Mucosa of stomach (tissue), 1 donor: Measurements from ENCODE around the gene CHMP6.
A peak's percentile ranks its signal among the peaks of the same experiment; 100 is the strongest.

Experiments
- H3K27me3 ChIP-seq: one replicate; pipeline ENCODE4 v1.7.0; 2013; ENCODE audit warnings: mild to moderate bottlenecking, low read length; ENCODE audit not compliant: control insufficient read depth, insufficient read depth
- H3K36me3 ChIP-seq: one replicate; pipeline ENCODE4 v1.7.0; 2013; ENCODE audit warnings: low read length; ENCODE audit not compliant: control insufficient read depth, insufficient read depth
- H3K4me1 ChIP-seq: one replicate; pipeline ENCODE4 v1.7.0; 2013; ENCODE audit warnings: mild to moderate bottlenecking, low read length; ENCODE audit not compliant: control insufficient read depth, insufficient read depth
- H3K4me3 ChIP-seq: one replicate; pipeline ENCODE4 v1.7.0; 2013; ENCODE audit warnings: low read length
- H3K9ac ChIP-seq: one replicate; pipeline ENCODE4 v1.7.0; 2013; ENCODE audit warnings: mild to moderate bottlenecking, low read length, moderate library complexity
- H3K9me3 ChIP-seq: one replicate; pipeline ENCODE4 v1.7.0; 2013; ENCODE audit warnings: mild to moderate bottlenecking, low read length, moderate library complexity; ENCODE audit not compliant: control insufficient read depth
- donor health status: Pancreatic carcinoma.

CHMP6 gene

GRCh38 chr17:80991645-80992076 lies at the start of gene CHMP6:
TSS of gene CHMP6 (plus strand) at chr17:80991841. CDS start at chr17:80991919, 78 bp downstream.
- peaks cover 31% of the 10 kb centered on the region for H3K4me1 ChIP-seq
- no peaks in the 10 kb centered on the region for H3K36me3 ChIP-seq
- H3K9ac ChIP-seq = peak within 1 kb of the TSS; percentile 77
- no peaks in the 10 kb centered on the region for H3K9me3 ChIP-seq
- H3K4me3 ChIP-seq = peak within 1 kb of the TSS; percentile 50
- H3K27me3 ChIP-seq = peaks cover 6% of the 10 kb centered on the region

- Histone ChIP-seq H3K4me3 (no peak overlapping the region), H3K27me3 (no peaks in the 10 kb centered on the region), H3K9me3 (no peaks in the 10 kb centered on the region), H3K4me1 (peaks cover 5% of the 10 kb centered on the region), H3K36me3 (no peaks in the 10 kb centered on the region), H3K9ac (no peak overlapping the region)
Observed at GRCh38 chr17:80942423-80943345, 49.0 kb upstream of the CHMP6 start.

DNA sequence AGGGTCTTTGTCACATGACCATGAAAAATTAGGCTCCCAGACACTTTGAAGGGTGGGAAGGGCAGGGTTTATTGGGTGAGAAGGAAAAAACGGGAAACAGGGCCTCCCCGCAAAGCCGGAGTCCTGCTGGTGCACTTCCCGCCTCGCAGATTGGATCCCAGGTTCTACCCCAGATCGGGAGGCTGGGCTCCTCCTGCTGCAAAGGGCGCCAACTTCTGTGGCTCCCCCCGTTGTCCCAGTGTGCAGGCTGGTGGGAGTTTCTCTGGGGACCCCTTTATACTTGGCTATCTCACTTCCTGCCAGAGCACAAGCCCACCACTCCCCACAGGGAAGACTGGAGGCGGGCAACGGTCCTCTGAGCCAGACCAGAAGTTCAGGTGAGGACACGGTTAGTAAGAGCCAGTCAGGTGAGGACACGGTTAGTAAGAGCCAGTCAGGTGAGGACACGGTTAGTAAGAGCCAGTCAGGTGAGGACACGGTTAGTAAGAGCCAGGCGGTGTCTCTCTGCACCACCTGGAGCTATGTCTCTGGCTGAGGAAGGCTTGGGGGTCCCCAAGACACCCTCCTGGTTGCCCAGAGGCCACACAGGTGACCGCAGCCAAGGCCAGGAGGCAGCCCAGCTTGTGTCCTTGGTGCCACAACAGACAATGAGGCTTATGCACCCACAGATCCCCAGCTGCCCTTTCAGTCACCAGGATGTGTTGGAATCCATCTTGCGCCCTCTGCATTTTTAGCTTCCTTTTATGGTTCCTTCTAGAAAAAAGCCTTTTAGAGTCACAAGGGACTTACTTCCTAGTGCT lies 48.1 kb upstream of the CHMP6 start:
- H3K9me3 ChIP-seq = no peaks in the 10 kb centered on the region
- H3K4me1 ChIP-seq = peaks cover 5% of the 10 kb centered on the region
- H3K27me3 ChIP-seq = no peaks in the 10 kb centered on the region
- H3K4me3 ChIP-seq = no peak overlapping the region
- no peak overlapping the region for H3K9ac ChIP-seq
- H3K36me3 ChIP-seq = no peaks in the 10 kb centered on the region

DNA sequence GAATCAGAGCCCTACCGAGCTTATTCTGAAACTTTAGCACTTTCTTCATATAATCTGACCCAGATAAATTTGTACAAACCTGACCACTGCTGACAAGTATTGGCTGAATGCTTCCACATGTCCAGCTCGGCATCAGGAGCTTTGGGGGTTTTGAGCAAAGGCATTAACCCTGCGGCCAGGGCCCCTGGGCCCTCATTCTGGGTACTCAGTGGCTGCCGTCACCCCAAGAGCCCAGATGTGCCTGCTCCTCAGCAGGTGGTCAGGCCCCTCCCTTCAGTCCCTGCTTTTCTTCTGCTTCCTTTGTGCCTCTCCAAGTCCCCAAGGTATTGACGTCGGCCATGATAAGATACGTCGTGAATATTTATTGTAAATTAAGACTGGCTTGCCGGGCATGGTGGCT lies 47.3 kb upstream of the CHMP6 start:
- no peaks in the 10 kb centered on the region for H3K9me3 ChIP-seq
- no peak overlapping the region for H3K9ac ChIP-seq
- no peaks in the 10 kb centered on the region for H3K36me3 ChIP-seq
- H3K4me1 ChIP-seq = peaks cover 5% of the 10 kb centered on the region
- H3K27me3 ChIP-seq = no peaks in the 10 kb centered on the region
- H3K4me3 ChIP-seq = no peak overlapping the region

GRCh38 chr17:80945736-80946135 lies 45.9 kb upstream of the CHMP6 start:
- H3K9me3 ChIP-seq = no peaks in the 10 kb centered on the region
- H3K4me1 ChIP-seq = peaks cover 5% of the 10 kb centered on the region
- no peak overlapping the region for H3K9ac ChIP-seq
- no peak overlapping the region for H3K4me3 ChIP-seq
- no peaks in the 10 kb centered on the region for H3K27me3 ChIP-seq
- H3K36me3 ChIP-seq = no peaks in the 10 kb centered on the region

GRCh38 chr17:80946449-80946848 lies 45.2 kb upstream of the CHMP6 start:
- Histone ChIP-seq H3K9ac (no peak overlapping the region), H3K36me3 (no peaks in the 10 kb centered on the region), H3K9me3 (no peaks in the 10 kb centered on the region), H3K27me3 (no peaks in the 10 kb centered on the region), H3K4me1 (peaks cover 5% of the 10 kb centered on the region), H3K4me3 (no peak overlapping the region)

DNA sequence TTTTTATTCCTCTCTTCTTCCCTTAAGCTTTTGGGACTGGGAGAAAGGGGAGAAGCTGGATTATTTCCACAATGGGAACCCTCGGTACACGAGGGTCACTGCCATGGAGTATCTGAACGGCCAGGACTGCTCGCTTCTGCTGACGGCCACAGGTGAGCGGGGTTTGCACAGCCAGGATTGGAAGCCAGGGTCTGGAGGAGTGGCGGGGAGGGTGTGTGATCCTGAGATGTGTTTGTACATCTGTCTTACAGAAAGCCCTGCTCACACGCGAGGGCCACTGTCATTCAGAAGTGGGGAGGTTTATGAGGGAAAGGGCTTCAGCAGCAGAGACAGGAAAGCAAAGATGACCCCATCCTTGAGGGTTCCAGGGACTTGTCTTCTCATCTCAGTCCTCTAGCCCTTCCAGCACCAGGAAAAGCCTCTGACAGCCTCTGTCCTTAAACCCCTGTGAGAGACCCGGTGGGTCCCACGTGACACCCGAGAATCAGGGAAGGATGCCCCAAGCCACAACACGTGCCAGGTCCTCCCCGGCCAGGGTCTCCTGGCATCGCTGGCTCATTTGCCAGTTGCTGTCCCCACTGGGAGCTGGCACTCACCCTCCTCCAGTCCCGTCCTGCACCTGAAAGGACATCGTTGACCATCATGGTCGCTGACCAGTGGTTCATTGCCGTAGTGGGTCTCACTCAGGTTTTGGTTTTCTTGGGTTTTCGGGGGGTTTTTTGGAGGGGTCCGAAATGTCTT lies 44.3 kb upstream of the CHMP6 start:
- Histone ChIP-seq H3K9me3 (no peaks in the 10 kb centered on the region), H3K36me3 (no peaks in the 10 kb centered on the region), H3K9ac (no peak overlapping the region), H3K4me1 (no peaks in the 10 kb centered on the region), H3K4me3 (no peak overlapping the region), H3K27me3 (no peaks in the 10 kb centered on the region)

GRCh38 chr17:80948019-80948975 lies 43.3 kb upstream of the CHMP6 start:
- Histone ChIP-seq H3K9me3 (no peaks in the 10 kb centered on the region), H3K9ac (no peak overlapping the region), H3K4me1 (no peaks in the 10 kb centered on the region), H3K27me3 (no peaks in the 10 kb centered on the region), H3K4me3 (no peak overlapping the region), H3K36me3 (no peaks in the 10 kb centered on the region)

DNA sequence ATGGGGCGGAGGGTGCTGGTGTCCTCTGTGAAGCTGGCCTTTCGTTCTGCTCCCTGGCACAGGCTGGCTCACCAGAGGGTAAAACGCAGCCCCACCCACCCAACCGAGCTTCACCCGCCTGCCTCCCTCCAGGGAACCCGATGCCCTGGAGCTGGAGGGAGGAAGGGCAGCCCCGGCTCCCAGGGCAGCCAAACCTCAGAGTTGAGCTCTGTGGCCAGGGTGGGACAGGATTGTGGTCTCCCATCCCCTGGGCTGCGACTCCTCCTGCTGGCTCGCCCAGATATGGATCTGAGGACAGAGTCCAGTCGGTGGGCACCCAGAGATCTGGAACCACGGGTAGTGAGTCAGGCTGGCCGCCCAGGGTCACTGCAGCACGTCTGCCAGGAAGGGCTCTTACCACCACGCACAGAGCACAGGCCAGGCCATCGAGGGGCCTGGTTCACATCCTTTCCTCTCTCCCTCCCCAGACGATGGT lies 42.6 kb upstream of the CHMP6 start:
- Histone ChIP-seq H3K36me3 (no peaks in the 10 kb centered on the region), H3K4me1 (no peaks in the 10 kb centered on the region), H3K9ac (no peak overlapping the region), H3K9me3 (no peaks in the 10 kb centered on the region), H3K4me3 (no peak overlapping the region), H3K27me3 (no peaks in the 10 kb centered on the region)

GRCh38 chr17:80949451-80950421 lies 41.9 kb upstream of the CHMP6 start:
- Histone ChIP-seq H3K27me3 (no peaks in the 10 kb centered on the region), H3K9ac (no peak overlapping the region), H3K4me1 (no peaks in the 10 kb centered on the region), H3K9me3 (no peaks in the 10 kb centered on the region), H3K4me3 (no peak overlapping the region), H3K36me3 (no peaks in the 10 kb centered on the region)
